Loucy (cell line): Measurements from ENCODE around the gene CCDC12.

Source experiments
- CTCF ChIP-seq: fragments of 200-600 bp; sonication (generic); conservative IDR thresholded peaks from 2 replicates; pipeline ENCODE4 v1.5.1; 2014; ENCODE audit warnings: mild to moderate bottlenecking, antibody characterized with exemption, low read length
- EZH2phosphoT487 ChIP-seq: fragments of 200-600 bp; IDR thresholded peaks from 2 replicates; pipeline ENCODE4 v1.6.1; 2018; ENCODE audit warnings: antibody characterized with exemption, mild to moderate bottlenecking, moderate library complexity, borderline replicate concordance

GRCh38 chr3:46989146-46989810 is 12.7 kb upstream of the CCDC12 start:
- TF ChIP-seq CTCF (no peak), EZH2phosphoT487 (no peak)
